DND-41 (cell line): Measurements from ENCODE around the gene USP35.

Experiments used
- ATAC-seq: fragments of 200-7000 bp; cut with Tn5 transposase; 3 replicates; pipeline ENCODE4 v1.9.1; 2021; ENCODE audit warnings: low read depth; ENCODE audit not compliant: insufficient read depth
- DNase-seq: peaks from one replicate; pipeline ENCODE4 v3.0.0-alpha.2; 2020
- H2AFZ ChIP-seq: 2 replicates; pipeline ENCODE4 v1.6.0; 2012; ENCODE audit warnings: low read depth, low read length
- H3K27ac ChIP-seq: 2 replicates; pipeline ENCODE4 v1.5.1; 2012; ENCODE audit warnings: low read length, inconsistent platforms
- H3K27me3 ChIP-seq: fragments of 200-600 bp; sonication (generic); 2 replicates; pipeline ENCODE4 v1.6.0; 2012; ENCODE audit warnings: low read length, mild to moderate bottlenecking, inconsistent platforms; ENCODE audit not compliant: insufficient read depth, poor library complexity
- H3K36me3 ChIP-seq: 2 replicates; pipeline ENCODE4 v1.5.1; 2012; ENCODE audit warnings: low read length, inconsistent platforms; ENCODE audit not compliant: insufficient read depth
- H3K4me1 ChIP-seq: 2 replicates; pipeline ENCODE4 v1.5.1; 2012; ENCODE audit warnings: mild to moderate bottlenecking, low read length; ENCODE audit not compliant: insufficient read depth
- H3K4me2 ChIP-seq: 2 replicates; pipeline ENCODE4 v1.6.0; 2012; ENCODE audit warnings: mild to moderate bottlenecking, moderate library complexity, low read length, inconsistent platforms; ENCODE audit not compliant: insufficient read depth
- H3K4me3 ChIP-seq, 2 experiments: fragments of 200-600 bp in 1 of 2; shearing (Covaris generic) in 1 of 2; 2 replicates each; pipeline ENCODE4 v1.5.1; 2012 to 2016; ENCODE audit warnings: inconsistent platforms in 2 of 2, low read length in 2 of 2, mild to moderate bottlenecking in 2 of 2, low read depth in 1 of 2, moderate library complexity in 1 of 2
- H3K79me2 ChIP-seq: 2 replicates; pipeline ENCODE4 v1.6.0; 2012; ENCODE audit warnings: low read length, inconsistent platforms; ENCODE audit not compliant: insufficient read depth
- H3K9ac ChIP-seq: 2 replicates; pipeline ENCODE4 v1.6.0; 2012; ENCODE audit warnings: low read depth, mild to moderate bottlenecking, inconsistent platforms, low read length, moderate library complexity
- H3K9me3 ChIP-seq: 2 replicates; pipeline ENCODE4 v1.5.1; 2012; ENCODE audit warnings: low read length, moderate library complexity, mild to moderate bottlenecking, inconsistent platforms; ENCODE audit not compliant: insufficient read depth, severe bottlenecking
- H4K20me1 ChIP-seq: 2 replicates; pipeline ENCODE4 v1.6.0; 2012; ENCODE audit warnings: low read length; ENCODE audit not compliant: insufficient read depth
- CTCF ChIP-seq: IDR thresholded peaks from 2 replicates; pipeline ENCODE4 v1.5.1; 2012; ENCODE audit warnings: borderline replicate concordance, low read length, moderate library complexity, mild to moderate bottlenecking; ENCODE audit not compliant: poor library complexity, severe bottlenecking; ENCODE audit errors: extremely low read depth
- EZH2 ChIP-seq: IDR thresholded peaks from 3 replicates; pipeline ENCODE4 v1.6.1; 2012; ENCODE audit warnings: borderline replicate concordance, low read depth, mild to moderate bottlenecking, moderate library complexity, low read length, inconsistent platforms; ENCODE audit not compliant: severe bottlenecking

Gene USP35

GRCh38 chr11:78188286-78189173 lies at the start of gene USP35, which contains the start of gene KCTD21:
USP35 (plus strand) TSS chr11:78188919; CDS start chr11:78196246, 7,327 bp downstream.
KCTD21 (minus strand) TSS chr11:78188626; CDS start chr11:78174554, 14,072 bp downstream.
- Histone ChIP-seq H3K4me1 (peaks cover 50% of the 10 kb centered on the region), H3K79me2 (peaks cover 46% of the 10 kb centered on the region), H2AFZ (peak within 1 kb of the TSS; percentile 80), H3K4me2 (peak within 1 kb of the TSS; percentile 91), H3K9ac (peak within 1 kb of the TSS; percentile 87), H3K9me3 (no peaks in the 10 kb centered on the region), H4K20me1 (0 out of 2 replicates have a peak, but pooled peaks cover 4% of the 10 kb centered on the region), H3K36me3 (no peaks in the 10 kb centered on the region; the same call in 1 of the 2 replicates), H3K27ac (peak within 1 kb of the TSS; percentile 73), H3K27me3 (no peaks in the 10 kb centered on the region), H3K4me3 (peak within 1 kb of the TSS; percentile 53 to 94)
- DNase-seq (peak; percentile 94), ATAC-seq (peak; percentile 97)
- no peak for TF ChIP-seq CTCF
- no peak for TF ChIP-seq EZH2

GRCh38 chr11:78139422-78140391 lies 49.0 kb upstream of the USP35 start, which contains the start of gene ALG8:
ALG8 (minus strand) TSS chr11:78139626; CDS start chr11:78139588, 38 bp downstream.
- peak within 1 kb of the TSS; percentile 74 for H3K4me2 ChIP-seq
- H3K4me1 ChIP-seq = peaks cover 37% of the 10 kb centered on the region
- peak within 1 kb of the TSS; percentile 66 to 79 for H3K4me3 ChIP-seq
- H2AFZ ChIP-seq = peak within 1 kb of the TSS; percentile 91
- TF ChIP-seq EZH2 = no peak
- TF ChIP-seq CTCF = no peak
- H3K27me3 ChIP-seq = no peaks in the 10 kb centered on the region
- H3K9ac ChIP-seq = peak within 1 kb of the TSS; percentile 83
- peak; percentile 98 for DNase-seq
- peak within 1 kb of the TSS; percentile 93 for H3K27ac ChIP-seq
- H3K36me3 ChIP-seq = peaks cover 32% of the 10 kb centered on the region
- H3K9me3 ChIP-seq = no peaks in the 10 kb centered on the region
- peaks cover 64% of the 10 kb centered on the region for H3K79me2 ChIP-seq
- ATAC-seq = peak; percentile 94
- no peaks in the 10 kb centered on the region for H4K20me1 ChIP-seq

GRCh38 chr11:78140392-78141077 lies 48.2 kb upstream of the USP35 start:
- no peak overlapping the region for H2AFZ ChIP-seq
- H3K9ac ChIP-seq = peak overlapping the region; percentile 83
- H4K20me1 ChIP-seq = no peaks in the 10 kb centered on the region
- peaks cover 37% of the 10 kb centered on the region for H3K4me1 ChIP-seq
- no peaks in the 10 kb centered on the region for H3K9me3 ChIP-seq
- H3K27me3 ChIP-seq = no peaks in the 10 kb centered on the region
- peak overlapping the region; percentile 74 for H3K4me2 ChIP-seq
- peak overlapping the region; percentile 31; the same call in 1 of the 2 replicates for H3K27ac ChIP-seq
- H3K36me3 ChIP-seq = peaks cover 26% of the 10 kb centered on the region
- no peak for ATAC-seq
- TF ChIP-seq EZH2 (no peak), CTCF (no peak)
- peak; percentile 19 for DNase-seq
- peaks cover 56% of the 10 kb centered on the region for H3K79me2 ChIP-seq
- H3K4me3 ChIP-seq = peak overlapping the region; percentile 66 to 79; a peak in 2 of 4 replicates
